ENCODE data around the gene FAM237B.
A peak's percentile ranks its signal among the peaks of the same experiment; 100 is the strongest.
"Not testable (repeated sequence)": the region's sequence is repeated elsewhere in the genome, so short reads cannot be mapped to it uniquely, and the experiment has no call there.

FAM237B gene

DNA sequence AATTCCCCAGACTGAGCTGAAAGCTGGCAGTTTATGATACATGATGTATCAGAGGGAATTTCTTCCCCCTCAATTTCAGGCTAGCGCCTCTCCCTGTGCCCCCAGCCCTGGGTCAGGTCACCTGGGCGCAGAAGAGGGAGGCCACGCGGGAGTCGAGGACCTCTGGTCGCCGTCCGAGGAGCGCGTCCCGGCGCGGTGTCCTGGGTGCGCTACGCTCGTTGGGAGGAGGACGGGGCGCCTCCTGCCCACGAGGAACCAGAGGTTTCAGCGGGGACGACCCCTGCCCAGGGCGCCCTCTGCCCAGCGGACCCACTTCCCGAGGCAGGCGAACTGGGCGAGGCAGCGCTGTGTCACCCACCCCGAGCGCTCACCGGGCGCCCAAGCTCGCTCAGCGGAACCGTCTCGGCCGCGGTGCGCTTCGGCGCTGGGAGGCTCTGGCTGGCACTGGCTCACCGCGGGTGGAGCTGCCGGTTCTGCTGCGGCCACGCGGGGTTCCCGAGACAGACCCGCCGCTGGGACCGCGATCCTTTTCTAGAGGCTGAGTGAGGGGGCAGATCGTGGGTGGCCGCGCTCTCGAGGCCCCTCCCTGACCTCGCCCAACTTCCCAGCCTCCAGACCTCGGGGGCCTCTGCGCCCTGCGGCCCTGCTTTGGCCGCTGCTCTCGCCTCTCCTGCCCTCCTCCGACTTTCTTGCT is at the start of gene FAM237B:
Gene FAM237B (minus strand): TSS at position 504 of the 694 bp plus-strand sequence. CDS start 1,556 bp downstream, outside the sequence.
- no peak for DNase-seq

DNA sequence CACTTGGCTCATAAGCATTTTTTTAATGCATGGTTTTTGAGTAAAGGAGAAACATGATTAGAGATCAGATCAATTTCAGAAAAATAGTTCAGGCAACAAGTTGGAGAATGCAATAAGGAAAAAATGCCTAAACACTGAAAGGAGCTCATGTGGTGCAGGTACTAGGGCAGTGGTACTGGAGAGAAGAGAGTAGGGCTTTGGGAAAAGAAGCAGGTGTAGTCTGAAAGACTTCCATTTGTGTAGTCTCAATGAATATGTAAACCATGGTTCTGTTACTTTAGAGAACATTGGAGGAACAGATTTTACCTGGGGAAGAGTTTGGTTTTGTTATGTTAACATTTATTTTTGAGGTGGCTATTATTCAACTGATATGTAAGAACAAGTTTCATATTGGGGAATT is 30.9 kb upstream of the FAM237B start:
- no peak for DNase-seq

DNA sequence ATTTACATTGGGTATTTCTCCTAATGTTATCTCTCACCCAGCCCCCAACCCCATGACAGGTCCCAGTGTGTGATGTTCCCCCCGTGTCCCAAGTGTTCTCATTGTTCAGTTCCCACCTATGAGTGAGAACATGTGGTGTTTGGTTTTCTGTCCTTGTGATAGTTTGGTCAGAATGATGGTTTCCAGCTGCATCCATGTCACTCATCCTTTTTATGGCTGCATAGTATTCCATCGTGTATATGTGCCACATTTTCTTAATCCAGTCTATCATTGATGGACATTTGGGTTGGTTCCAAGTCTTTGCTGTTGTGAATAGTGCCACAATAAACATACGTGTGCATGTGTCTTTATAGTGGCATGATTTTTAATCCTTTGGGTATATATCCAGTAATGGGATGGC is 28.9 kb upstream of the FAM237B start:
- DNase-seq = not testable (repeated sequence)

DNA sequence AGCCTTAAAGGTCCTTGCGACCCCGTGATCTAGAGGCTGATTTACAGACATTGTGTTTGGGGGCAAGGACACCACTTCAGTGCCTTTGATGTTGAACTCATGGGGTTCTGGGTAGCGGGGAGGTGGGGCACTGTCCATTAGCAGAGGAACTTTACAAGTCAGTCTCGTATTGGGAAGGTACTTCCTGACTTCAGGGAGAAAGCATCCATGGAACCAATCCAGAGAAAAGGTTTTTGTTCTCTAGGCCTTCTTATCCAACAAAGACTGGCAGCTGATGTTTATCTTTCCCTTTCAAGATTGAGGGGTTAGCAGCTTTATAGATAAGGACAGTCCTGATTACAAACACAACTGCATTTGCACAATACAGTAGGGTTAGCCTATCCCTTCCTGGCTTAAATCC is 28.2 kb upstream of the FAM237B start:
- DNase-seq = no peak

DNA sequence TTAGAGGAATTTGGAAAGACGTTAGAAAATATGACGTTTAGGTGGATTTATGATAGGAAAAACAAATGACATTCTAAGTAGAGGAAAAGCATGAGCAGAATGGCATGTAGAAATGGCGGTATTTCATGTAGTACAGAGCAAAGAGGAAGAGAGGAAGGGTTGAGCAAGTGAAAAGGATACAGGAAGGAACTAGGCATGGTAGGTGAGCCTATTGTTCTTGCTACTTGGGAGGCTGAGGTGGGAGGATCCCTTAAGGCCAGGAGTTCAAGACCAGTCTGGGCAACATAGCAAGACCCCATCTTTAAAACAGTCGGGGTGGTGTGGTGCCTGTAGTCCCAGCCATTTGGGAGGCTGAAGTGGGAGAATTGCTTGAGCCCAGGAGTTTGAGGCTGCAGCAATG is 26.7 kb upstream of the FAM237B start:
- peak; percentile 65 for DNase-seq

DNA sequence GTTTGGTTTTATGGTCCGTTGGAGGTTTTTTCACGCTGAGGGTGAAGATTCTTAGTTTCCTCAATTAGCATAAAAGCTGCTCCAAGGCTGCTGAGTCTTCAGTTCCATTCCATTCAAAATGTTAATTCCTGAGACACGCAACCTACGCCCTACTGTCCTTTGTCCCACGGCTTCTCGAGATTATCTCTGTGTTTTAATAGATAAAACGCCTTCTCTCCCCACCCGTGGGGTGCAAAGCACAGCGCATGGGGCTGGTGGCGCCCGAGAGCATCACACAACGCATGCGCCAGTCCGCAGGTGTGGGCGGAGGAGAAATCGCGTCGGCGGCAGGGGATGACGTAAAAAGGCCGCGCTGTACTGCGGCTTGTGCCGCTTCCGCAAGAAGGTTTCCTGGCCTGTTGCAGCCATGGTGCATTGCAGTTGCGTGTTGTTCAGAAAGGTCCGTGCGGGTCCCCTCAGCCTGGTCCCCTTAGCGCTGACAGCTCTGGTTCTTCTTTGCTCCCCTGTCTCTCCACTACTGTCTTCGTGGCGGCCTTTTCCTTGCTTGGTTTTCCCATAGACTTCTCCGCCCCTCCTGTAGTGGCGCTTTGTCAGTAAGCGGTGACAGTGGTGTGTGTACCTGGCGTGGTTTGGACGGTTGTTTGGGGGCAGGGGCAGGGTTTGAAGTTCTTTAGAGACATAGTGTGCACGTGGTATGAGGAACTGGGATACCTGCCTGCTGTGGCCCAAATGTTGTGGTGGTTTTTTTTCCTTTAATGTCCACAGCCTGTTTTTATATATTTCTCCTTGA is 25.4 kb upstream of the FAM237B start, which contains the start of gene GTPBP10:
Gene GTPBP10 (plus strand): TSS at position 381 of the 790 bp plus-strand sequence. CDS start 26 bp downstream, at position 407.
- DNase-seq = peak; percentile 95

DNA sequence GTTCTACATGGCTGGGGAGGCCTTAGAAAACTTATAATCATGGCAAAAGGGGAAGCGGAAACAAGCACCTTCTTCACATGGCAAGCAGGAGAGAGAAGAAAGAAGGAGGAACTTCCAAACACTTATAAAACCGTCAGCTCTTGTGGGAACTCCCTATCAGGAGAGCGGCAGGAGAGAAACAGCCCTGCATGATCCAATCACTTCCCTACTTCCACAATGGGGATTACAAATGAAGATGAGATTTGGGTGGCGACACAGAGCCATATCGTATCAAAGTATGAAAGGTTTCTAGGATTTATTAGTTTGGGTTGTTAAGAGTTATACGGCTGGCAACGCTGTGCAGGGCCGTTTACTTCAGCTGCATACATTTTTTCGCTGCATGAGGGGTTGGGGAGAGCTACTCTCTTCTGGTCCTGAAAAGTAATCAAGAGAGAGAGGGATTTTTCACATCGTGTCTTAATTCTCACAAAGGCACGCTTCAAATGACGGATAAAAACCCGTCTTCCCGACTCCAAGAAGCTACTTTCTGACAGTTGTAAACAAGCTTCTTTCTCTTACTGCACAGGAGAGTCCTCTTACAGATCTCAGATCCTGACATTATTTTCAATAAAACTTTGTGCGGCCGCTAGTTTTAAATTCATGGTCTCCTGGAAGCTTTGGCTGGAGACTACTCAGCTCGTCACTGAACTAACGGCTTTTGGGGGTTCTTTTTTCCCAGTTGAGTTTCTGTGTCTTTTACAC is 24.7 kb upstream of the FAM237B start:
- DNase-seq = peak; percentile 81

DNA sequence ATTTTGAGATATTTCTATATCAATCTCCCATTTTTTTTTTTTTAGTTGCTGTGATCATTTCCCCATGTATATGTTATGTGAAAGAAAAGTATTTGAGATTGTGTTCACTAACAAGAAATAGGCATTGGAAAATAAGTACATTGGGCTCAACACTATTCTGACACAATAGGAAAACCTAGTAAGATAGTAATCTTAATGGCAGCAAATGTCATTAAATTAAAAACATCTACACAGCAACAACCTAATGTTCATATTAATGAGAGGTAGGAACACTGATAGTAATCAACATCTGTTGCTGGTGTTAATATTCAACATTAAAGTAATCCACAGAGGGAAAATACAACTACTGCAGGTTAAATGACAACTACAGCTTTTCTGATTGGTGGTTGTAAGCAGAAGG is 23.9 kb upstream of the FAM237B start:
- no peak for DNase-seq

DNA sequence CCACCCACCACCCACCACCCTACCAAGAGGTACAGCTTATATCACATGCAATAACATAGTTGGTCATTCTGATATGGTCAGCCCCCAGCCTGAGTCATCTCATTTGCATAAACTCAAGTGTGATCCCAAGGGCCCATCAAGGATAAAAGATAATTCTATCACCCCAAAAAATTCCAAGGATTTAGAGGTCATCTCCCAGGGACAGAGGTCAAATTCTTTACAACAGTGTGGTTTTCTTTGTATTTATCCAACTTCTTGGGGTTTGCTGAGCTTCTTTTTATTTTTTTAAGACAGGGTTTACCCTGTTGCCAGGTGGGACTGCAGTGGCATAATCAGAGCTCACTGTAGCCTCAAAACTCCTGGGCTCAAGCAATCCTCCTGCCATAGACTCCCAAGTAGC is 16.0 kb upstream of the FAM237B start:
- DNase-seq = no peak

DNA sequence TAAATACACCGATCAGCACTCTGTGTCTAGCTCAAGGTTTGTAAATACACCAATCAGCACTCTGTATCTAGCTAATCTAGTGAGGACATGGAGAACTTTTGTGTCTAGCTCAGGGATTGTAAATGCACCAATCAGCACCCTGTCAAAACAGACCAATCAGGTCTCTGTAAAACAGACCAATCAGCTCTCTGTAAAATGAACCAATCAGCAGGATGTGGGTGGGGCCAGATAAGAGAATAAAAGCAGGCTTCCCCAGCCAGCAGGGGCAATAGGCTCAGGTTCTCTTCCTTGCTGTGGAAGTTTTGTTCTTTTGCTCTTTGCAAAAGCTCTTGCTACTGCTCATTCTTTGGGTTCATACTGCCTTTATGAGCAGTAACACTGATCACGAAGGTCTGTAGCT is 13.8 kb upstream of the FAM237B start:
- not testable (repeated sequence) for DNase-seq

DNA sequence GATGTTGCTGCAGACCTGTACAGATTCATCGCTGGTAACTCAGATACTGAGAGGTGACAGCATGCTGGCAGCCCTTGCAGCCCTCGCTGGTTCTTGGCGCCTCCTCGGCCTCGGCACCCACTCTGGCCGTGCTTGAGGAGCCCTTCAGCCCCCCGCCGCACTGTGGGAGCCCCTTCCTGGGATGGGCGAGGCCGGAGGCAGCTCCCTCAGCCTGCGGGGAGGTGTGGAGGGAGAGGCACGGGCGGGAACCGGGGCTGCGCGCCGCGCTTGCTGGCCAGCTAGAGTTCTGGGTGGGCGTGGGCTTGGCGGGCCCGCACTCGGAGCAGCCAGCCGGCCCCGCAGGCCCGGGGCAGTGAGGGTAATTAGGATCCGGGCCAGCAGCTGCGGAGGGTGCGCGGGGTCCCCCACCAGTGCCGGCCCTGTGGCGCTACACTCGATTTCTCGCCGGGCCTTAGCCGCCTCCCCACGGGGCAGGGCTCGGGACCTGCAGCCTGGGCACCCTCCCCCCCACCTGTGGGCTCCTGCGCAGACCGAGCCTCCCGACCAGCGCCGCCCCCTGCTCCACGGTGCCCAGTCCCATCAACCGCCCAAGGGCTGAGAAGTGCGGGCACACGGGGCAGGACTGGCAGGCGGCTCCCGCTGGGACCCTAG is 13.2 kb upstream of the FAM237B start:
- DNase-seq = no peak

DNA sequence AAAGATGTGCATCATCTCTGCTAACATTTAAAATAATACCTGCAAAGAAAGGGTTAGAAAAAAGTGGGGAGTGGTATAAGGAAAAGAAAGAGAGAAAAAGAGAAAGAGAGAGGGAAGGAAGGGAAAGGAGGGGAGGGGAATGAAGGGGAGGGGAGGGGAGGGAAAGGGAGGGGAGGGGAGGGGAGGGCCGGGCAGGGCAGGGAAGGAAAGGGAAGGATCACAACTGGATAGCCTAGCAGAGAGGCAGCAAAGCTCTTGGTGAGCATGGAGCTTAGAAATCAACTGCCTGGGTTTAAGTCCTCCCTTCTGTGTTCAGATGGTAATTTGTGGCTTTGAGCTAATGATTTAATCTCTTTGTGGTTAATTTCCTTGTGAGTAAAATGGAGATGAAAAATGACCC is 5.4 kb upstream of the FAM237B start:
- DNase-seq = no peak

DNA sequence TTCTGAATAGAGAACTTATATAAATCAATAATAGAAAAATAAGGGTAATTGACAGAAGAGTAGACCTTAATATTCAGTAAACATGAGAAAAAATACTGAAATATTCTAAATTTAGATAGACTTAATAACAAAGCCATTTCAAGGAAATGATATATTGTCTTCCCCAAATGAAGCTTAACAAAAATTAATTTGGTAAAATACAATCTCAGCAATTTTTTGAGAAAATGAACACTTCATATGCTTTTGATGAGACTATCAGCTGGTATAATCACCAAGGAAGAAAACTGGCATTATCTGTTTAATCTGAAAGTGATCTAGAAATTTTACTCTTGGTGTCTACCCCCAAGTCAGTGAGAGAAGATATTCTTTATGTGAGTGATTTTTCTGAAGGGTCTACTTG is 1.7 kb upstream of the FAM237B start:
- no peak for DNase-seq

DNA sequence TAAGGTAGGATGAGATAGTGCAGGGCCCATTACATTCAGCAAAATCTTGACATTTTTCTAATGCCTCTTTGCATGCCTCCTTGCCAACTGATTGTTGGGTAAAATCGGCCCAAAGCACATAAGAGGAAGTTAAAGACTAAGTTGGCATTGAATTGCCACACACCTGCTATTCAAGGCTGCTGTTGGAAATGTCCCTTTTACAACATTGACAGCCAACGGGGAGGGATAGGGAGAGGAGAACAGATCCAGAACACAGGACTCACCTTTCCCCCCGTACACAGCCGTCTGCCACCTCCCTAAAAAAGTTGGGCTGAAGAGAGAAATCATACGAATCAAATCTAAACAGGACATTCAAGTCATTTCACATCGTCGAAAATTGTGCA is 695 bp downstream of the FAM237B start:
- DNase-seq = no peak

DNA sequence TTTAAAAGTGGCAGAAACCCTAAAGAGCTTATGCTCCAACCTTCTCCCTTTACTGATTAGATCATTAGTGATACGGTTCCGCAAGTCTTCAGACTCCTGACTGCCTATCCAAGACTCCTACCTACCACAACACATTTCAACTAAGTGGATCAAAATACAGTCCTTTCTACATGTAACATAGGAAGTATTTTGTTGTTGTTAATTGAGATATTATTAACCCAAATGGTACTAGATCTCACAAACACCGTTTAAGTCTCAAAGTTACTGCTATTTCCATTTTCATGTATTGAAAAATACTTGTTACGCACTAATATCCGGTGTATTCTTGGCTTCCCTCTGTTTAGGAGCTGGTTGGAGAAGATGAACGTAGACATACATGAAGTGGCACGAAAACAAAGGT is 1.1 kb downstream of the FAM237B start:
- DNase-seq = no peak

DNA sequence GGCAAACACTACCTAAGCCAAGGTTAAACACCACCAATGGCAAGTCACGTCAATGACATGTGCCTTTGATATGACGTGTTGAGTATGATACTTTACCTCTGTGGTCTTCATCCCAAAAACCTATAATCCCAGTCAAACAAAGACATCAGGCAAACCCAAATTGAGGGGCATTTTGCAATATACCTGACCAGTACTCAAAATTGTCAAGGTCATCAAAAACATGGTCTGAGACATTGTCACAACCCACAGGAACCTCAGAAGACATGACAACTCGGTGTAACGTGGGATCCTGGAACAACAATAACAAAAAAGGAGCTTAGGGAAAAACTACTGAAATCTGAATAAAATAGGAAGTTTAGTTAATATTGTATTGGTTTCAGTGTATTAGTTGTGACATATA is 7.2 kb downstream of the FAM237B start:
- no peak for DNase-seq

DNA sequence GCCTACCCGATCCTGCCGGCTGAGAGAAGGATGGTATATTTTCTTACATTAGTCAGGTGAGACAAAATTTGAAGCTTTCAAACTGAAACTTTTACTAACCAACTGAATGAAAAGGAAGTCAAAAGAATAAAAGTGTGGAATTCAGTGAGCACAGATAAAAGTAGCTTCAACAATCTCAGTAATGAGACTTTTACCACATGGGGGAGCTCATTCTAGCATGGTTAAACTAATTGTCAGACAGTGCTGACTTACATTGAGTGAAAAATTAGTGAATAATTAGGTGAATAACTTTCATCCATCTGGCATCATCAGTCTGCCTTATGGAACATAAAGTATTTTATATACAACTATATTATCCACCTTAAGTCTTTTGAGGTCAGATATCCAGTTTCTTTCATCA is 8.4 kb downstream of the FAM237B start:
- no peak for DNase-seq

DNA sequence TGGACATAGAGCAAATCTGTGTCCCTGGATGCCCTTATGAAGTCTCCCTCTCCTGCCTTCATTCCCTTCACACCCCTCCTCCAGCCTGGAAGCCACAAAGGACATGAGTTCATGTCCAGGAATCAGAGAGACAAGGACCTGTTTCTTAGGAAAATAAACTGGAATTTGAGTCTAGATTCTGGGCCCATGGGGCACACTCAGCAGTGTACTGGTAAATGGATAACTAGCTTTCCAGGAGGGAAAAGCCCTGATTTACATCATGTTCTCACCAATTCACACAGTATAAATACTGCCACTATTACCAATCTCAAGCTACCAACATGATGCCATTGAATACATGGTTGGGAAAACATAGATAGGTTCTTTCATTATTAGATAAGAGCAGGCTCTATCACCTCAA is 9.9 kb downstream of the FAM237B start:
- no peak for DNase-seq

DNA sequence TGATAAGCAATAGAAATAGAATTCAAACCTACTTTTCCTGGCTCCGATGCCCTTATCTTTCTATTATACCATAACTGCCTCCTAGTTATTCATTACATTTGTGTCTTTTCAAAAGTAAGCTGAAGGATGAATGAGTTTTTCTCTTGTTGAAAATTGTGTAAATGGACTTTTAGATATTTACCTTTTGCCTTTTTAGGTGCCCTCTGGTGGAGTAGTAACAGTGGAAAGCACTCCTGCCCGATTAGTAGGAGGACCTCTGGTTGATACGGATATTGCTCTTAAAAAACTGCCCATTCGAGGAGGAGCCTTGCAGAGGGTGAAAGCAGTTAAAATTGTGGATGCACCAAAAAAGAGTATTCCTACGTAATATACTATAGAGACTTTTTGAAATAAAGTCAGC is 11.2 kb downstream of the FAM237B start:
- no peak for DNase-seq

DNA sequence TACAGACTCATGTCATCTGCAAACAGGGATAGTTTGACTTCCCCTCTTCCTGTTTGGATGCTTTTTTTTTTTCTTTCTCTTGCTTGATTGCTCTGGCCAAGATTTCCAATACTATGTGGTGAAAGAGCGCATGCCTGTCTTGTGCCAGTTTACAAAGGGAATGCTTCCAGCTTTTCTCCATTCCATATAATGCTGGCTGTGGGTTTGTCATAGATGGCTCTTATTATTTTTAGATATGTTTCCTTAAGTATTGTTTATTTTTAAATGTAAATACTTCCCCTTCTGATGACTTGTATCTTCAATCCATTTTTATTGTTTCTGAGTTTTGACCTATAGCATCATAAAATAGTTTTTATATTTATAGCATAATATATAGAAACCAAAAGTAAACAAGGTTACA is 17.9 kb downstream of the FAM237B start:
- DNase-seq = no peak

DNA sequence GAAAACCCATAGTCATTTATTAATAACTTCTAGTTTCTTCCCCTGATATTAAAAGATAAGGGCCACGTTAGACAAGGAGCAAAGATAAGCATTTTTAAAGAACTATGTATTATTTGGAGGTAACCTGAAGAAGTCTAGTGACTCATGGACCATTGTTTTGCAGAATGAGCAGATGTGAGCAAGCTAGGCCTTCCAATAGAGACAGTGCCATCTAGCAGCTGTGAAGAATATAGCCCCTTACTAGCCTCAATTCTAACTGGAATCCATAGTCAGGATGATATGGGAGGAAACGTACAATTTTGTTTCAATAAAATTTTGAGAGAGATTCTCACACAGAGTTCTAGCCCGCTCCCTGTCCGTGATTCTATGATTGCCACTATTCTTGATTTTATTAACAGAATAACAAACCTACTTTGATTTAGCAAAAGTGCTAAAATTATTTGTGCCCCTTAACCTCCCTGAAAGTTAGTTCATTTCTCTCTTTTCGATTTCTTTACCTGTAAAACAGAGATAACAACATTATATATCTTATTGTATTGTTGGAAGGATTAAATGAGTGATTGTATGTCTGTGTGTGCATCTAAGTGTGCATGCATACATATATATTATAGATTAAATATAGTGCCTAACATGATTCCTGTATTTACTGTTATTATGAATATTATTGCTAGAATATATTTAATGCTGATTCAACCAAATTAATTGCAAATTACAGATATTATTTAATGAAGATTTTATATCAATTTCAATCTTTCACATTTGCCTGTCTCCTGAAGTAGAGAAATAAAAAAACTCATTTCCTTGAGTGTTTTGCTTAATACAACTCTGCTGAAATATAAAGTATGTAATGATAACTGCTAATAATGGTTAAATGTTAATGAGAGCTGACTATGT is 22.7 kb downstream of the FAM237B start:
- no peak for DNase-seq

Measured in GF-D8 (cell line).